Measurements from ENCODE around the gene LRP1B. TPM values are rescaled to one million over a fixed set of nuclear protein-coding genes. Genes with fewer than 3 reads are reported as not detected.

LRP1B gene
- total and polyA plus RNA-seq, 2 of the 8 experiments (the other 6 are each of a cell fraction or from before 2014, with no cell fraction given): 0.03 TPM; not detected in 1

GRCh38 chr2:140786585-140786984 is 1344.2 kb downstream of the LRP1B start:
- CTCF ChIA-PET (ENCODE audit: partially characterized antibody): interaction anchor here (0.7 to 1.0 kb wide), 3 partner anchors 17 to 200 kb away, joined by 3 read pairs; no protein-coding TSS in a partner anchor
- Histone ChIP-seq H3K18ac (ENCODE audit: extremely low read depth, low read length) (no peak overlapping the region), H3K27me3 (replicated peaks in 1 of 4; ENCODE audit: control insufficient read depth in 3 of 4, extremely low read depth in 1 of 4, insufficient read depth in 3 of 4, low read length in 3 of 4) (no peaks in the 10 kb centered on the region)

More at GRCh38 chr2:140786585-140786984, 1344.2 kb downstream of the LRP1B start:
- H3K79me1 ChIP-seq (ENCODE audit: low read depth, low read length): no peaks in the 10 kb centered on the region
- no peak for DNase-seq (ENCODE audit: low read depth in 1 of 2, low spot score in 2 of 2)
- POLR2A ChIA-PET (ENCODE audit: partially characterized antibody): no interaction called here
- TF ChIP-seq TAF1 (IDR thresholded peaks at IDR 0.05; ENCODE audit: low read depth, low read length) (no peak), FOSL1 (IDR thresholded peaks at IDR 0.05; ENCODE audit: insufficient read depth, low read depth, low read length) (no peak), MAX (IDR thresholded peaks at IDR 0.05) (no peak), POLR2A (IDR thresholded peaks at IDR 0.05; ENCODE audit: control extremely low read depth in 1 of 2, low read depth in 2 of 2, low read length in 2 of 2) (no peak), BCL11A (IDR thresholded peaks at IDR 0.05; ENCODE audit: low read depth in 2 of 2, low read length in 2 of 2) (no peak)
- H3K56ac ChIP-seq (replicated peaks; ENCODE audit: insufficient read length, low read depth, low read length): no peak overlapping the region
- H3K9me3 ChIP-seq (ENCODE audit: insufficient read depth in 2 of 2, low read depth in 1 of 2, low read length in 1 of 2): no peaks in the 10 kb centered on the region
- no peaks in the 10 kb centered on the region for H3K79me2 ChIP-seq (ENCODE audit: control insufficient read depth in 1 of 2, insufficient read depth in 2 of 2, low read length in 2 of 2)
- H2AK5ac ChIP-seq (ENCODE audit: low read depth, low read length): no peak overlapping the region
- no peak overlapping the region for H2BK12ac ChIP-seq (ENCODE audit: low read depth, low read length)
- no peak overlapping the region for H3K27ac ChIP-seq (ENCODE audit: low read depth, low read length)
- H3K4me3 ChIP-seq (ENCODE audit: extremely low read depth in 1 of 4, insufficient read depth in 2 of 4, low read depth in 3 of 4, low read length in 4 of 4): no peak overlapping the region
- no peak overlapping the region for H2BK15ac ChIP-seq (ENCODE audit: low read length)
- no peak overlapping the region for H3K4ac ChIP-seq (replicated peaks; ENCODE audit: insufficient read length, low read depth, low read length)
- H3K4me2 ChIP-seq (ENCODE audit: insufficient read depth in 1 of 2, low read depth in 2 of 2, low read length in 2 of 2): no peak overlapping the region
- H4K8ac ChIP-seq (ENCODE audit: extremely low read depth, insufficient read depth, low read length): no peak overlapping the region
- H3K23ac ChIP-seq (ENCODE audit: insufficient read length): no peak overlapping the region
- H3K9ac ChIP-seq (replicated peaks in 1 of 4; ENCODE audit: extremely low read depth in 1 of 4, low read depth in 3 of 4, low read length in 3 of 4): no peak overlapping the region
- H3K36me3 ChIP-seq (ENCODE audit: control insufficient read depth in 2 of 4, insufficient read depth in 4 of 4, low read length in 3 of 4): no peaks in the 10 kb centered on the region
- H4K91ac ChIP-seq (replicated peaks; ENCODE audit: insufficient read length, low read length): no peak overlapping the region
- H3K23me2 ChIP-seq (ENCODE audit: low read depth, low read length): no peaks in the 10 kb centered on the region; the same call in 1 of the 2 replicates
- no peak overlapping the region for H4K5ac ChIP-seq (ENCODE audit: insufficient read length, low read depth, low read length)
- no peaks in the 10 kb centered on the region for H3K4me1 ChIP-seq (replicated peaks in 1 of 4; ENCODE audit: control insufficient read depth in 3 of 4, insufficient read depth in 4 of 4, low read length in 3 of 4)
- H3K14ac ChIP-seq (ENCODE audit: insufficient read length): no peak overlapping the region
- H2BK5ac ChIP-seq (ENCODE audit: low read depth, low read length): no peak overlapping the region
- no peak overlapping the region for H2BK120ac ChIP-seq (replicated peaks; ENCODE audit: low read depth, low read length)
- FAIRE-seq: no peak
- H2BK20ac ChIP-seq (ENCODE audit: low read length): no peak overlapping the region
- 92% methylated on average over 2 of the region's 2 CpGs; no CpG with 5 or more reads in 1 of the 2 experiments for WGBS, 2 experiments (ENCODE audit: extremely low coverage in 1 of 2, insufficient coverage in 1 of 2, insufficient read length in 1 of 2, insufficient replicate concordance in 2 of 2, low coverage in 1 of 2, low lambda C conversion rate in 2 of 2, missing lambda C conversion rate in 1 of 2)
- H2AFZ ChIP-seq (ENCODE audit: low read length): no peak overlapping the region; the same call in 1 of the 2 replicates
- no peaks in the 10 kb centered on the region for H4K20me1 ChIP-seq (replicated peaks in 1 of 2; ENCODE audit: control insufficient read depth in 1 of 2, insufficient read depth in 2 of 2, low read length in 2 of 2)

Measured in H1 (cell line).